Pulmonary artery endothelial cell (primary cell): Measurements from ENCODE around the gene CDH24. TPM values are rescaled to one million over a fixed set of nuclear protein-coding genes. Genes with fewer than 3 reads are reported as not detected.

Experiments used
- DNase-seq: peaks from one replicate; pipeline ENCODE4 v3.0.0-alpha.2; 2011; ENCODE audit warnings: low read depth, low spot score
- total RNA-seq: library from RNA; depleted of rRNA; stranded (reverse); fragments of >200 nt; gene quantifications from 2 replicates; pipeline ENCODE4 v1.2.3, GENCODE V29; 2014

CDH24 gene
- total RNA-seq, 1 donor from 2014 or later: 6.3 TPM

- DNase-seq: no peak
Observed at GRCh38 chr14:23091294-23092225, 34.2 kb upstream of the CDH24 start.

- no peak for DNase-seq
Observed at GRCh38 chr14:23090254-23090636, 32.9 kb upstream of the CDH24 start.

- DNase-seq: no peak
Observed at GRCh38 chr14:23089498-23090253, 32.4 kb upstream of the CDH24 start.

- DNase-seq: no peak
Observed at GRCh38 chr14:23086565-23086964, 29.2 kb upstream of the CDH24 start.

- DNase-seq: no peak
Observed at GRCh38 chr14:23085458-23085857, 28.1 kb upstream of the CDH24 start.

GRCh38 chr14:23080474-23080873, 23.2 kb upstream of the CDH24 start:
- DNase-seq: no peak

DNA sequence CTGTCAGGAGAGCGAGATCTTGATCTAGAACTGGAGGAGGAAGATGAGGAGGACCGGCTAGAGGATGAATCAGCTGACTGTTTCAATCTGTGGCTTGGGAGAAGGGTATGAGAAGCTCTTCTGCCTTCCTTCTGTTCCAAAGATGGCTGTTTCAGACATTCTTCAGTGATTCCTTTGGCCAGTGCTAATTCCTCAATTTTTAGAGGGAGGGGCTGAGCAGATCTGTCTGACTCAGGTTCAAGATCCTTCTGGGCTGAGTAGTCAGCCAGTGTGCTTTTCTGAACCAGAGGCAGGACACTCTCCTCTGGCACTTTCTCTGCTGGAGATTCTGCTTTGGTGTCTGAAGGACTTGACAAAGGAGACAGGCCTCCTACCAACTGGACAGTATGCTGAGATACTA, 22.4 kb upstream of the CDH24 start:
- DNase-seq: no peak

DNA sequence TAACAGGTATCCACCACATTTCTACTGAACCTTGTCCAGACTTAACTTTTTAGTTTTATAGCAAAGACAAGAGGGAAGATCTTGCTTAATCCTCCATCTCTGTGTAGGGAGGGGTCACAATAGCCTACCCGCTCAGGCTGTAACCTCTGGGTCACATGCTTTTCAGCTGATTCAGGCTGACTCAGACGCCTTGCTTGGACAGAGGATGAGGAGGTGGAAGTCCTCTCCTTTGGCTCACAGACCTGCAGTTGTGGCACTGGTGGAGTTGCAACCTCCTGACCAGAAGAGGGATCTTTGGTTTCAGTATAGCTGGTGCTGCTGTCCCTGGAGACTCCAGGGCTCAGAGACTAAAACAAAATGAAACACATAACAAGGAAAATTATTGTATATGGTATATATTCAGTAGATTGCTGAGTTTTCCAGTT, 21.4 kb upstream of the CDH24 start:
- peak; percentile 70 for DNase-seq

DNA sequence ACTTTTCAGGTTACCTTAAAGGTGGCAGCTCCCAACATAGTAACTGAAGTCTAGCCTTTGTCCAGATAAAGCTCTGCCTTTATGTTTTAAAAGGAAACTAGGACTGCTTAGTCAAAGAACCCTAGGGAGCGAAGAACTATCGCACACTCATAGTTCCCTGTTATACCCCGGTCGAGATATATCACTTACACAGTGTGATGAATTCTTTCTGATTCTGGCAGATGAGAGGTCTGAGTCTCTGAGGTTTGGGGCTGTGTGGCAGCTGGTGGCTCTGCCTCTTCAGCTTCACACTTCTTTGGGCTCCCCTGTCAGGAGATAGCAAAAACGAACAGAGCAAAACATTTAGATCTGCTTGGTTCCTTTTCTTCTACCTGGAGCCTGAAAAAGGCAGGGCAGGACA, 20.6 kb upstream of the CDH24 start:
- DNase-seq: no peak

DNA sequence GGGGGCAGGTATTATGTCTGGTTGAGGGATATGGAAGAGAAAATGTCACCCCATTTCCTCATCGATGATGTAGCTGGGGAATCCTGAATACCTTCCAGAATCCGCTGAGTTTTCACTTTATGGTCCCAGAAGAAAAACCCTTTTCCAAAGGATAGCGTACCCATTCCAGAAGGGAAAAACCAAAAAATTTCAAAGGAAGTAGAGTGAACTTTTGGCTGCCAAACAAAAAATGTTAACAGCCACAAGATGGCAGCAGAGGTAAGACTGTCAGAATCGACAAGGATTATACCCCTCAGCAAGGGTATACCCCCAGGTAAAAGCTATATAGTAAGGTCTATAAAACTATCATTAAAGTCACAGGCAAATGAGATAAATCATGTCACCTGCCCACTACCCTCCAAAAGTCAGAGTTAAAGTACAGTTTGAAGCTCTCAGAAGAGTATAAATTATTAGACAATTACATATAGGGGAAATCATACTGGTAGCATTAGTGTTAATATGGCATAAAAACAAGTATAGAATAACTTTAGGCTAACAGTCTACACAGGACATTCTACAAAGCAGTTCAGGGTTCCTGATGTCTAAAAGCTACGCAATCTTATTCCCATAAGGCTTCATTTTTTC, 19.6 kb upstream of the CDH24 start:
- DNase-seq: no peak

DNA sequence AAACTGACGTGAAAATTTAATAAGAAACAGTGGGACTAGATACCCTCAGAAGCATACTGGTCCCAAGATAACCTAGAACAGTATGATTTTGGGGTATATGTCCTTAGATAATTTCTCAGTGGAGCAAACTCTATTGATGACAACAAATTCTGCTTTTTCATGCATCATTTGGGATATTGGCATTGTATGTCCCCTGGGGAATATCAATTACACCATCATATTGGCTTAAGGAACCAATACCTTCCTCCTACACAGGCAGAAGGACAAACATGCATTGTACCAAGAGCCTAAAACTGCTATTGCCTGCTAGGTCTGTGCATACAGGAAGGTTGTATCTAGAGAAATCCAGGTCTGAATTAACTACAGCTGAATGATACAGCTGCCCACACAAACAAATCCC, 17.6 kb upstream of the CDH24 start:
- DNase-seq: no peak

DNA sequence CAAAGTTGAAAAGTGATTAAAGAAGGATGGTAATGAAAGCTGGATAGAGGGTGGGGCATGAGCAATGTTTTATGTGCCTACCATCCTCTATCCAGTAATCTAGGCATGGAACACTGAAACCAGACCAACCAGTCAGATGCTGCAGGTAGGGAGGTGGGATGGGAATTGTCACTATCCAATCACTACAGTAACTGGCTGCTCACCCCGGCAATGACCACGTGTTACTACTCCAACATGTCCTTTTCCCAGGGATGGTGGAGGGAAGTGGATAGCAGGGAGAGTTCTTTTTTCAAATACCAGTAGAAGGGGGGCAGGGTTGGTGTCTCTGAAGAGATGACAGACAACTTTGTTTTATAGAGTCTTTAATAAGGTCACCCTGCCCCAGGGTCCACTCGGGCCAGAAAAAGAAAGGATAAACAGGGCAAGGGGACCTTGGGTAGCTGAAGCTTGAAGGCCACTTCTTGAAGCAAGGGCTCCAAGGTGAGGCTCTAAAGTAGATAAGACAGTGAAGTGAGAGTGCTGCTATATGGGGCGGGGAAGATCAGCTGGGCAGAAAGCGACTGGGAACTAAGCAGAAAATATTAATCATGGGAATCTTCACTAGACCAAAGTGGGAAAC, 14.7 kb upstream of the CDH24 start:
- no peak for DNase-seq

DNA sequence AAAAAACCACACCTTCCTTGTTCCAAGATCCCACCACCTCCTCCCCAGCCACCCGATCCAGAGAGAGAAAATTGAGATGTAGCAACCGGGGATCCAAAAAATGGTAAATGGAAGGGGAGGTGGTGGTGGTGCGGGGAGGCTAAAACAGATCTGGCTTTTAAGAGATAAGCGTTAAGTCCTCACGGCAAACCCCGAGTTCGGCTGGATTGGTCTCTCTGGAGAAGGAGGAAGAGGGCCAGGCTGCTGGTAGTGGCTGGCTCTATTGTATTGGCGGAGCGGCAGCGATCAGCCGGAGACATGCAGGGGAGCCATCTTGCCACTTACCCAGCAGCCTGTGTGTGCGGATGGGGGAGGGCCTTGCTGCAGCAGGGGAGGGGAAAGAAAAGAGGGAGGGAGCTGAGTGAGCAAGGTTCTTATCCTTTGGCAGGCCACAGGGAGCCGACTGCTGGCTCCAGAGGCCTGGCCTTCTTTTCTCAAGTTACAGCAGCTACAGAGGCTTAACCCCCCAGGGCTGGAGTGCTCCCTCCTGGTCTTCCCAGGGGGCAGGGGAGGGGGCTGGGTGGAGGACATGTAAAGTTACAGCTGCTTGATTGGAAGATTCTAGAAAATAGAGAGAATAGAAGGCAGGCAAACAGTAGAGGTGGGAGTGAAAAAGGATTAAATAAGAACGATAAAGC, 14.1 kb upstream of the CDH24 start:
- peak; percentile 78 for DNase-seq

DNA sequence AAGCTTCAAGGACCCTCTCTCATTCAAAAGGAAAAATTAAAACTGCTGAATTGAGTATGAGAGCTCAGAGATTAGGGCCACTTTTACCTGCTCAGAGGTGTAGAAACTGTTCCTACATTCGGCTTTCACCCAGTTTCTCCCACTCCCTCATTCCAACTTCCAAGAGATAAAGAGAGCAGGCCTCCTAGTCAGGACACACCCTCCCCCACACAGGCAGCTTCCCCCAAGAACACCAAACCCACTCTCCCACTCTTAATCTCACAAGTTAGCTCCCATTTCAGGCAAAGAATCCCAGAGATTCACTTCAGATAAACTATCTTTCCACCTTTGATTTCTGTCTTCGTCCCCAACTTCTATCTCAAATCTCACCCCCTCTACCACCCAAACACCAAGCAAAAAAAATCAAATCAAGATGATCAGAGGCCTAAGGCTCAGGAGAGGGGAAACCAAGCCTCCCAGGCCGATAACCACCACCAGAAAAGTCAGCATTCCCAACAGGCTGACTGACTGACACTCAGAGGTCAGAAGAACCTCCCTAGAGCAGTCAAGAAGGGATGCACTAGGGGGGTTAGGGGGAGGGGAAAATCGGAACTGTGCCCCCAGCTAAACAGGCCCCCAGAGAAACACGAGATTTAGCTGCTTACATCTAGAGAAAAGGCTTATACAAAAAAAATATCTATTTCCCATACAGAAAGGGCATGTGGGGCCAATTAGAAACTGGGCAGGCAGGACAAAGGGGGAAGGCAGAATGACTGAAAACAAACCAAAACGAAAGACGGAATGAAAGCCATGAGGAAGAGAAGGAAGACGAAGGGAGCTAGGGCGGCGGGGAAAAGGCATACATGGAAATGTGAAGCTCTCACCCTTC, 13.2 kb upstream of the CDH24 start:
- no peak for DNase-seq

DNA sequence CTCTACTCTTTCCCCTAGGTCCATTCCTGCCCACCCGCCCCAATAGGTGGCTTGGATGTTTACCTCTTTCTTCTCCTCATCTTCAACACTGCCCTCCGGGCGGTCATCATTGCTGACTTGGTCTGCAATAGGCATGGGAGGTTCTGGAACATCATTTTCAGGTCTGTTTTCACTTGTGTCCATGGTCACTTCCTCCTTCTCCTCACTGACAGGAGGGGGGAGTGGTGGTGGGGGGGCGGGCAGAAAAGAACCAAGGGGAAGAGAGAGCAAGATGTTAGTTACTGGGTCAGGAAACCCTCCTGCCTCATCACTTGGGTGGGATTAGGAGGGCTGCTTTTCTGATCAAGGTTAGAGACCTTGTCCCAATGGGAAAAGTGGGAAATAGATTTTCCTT, 12.1 kb upstream of the CDH24 start:
- DNase-seq: no peak

GRCh38 chr14:23068789-23069412, 11.6 kb upstream of the CDH24 start:
- DNase-seq: peak; percentile 78

DNA sequence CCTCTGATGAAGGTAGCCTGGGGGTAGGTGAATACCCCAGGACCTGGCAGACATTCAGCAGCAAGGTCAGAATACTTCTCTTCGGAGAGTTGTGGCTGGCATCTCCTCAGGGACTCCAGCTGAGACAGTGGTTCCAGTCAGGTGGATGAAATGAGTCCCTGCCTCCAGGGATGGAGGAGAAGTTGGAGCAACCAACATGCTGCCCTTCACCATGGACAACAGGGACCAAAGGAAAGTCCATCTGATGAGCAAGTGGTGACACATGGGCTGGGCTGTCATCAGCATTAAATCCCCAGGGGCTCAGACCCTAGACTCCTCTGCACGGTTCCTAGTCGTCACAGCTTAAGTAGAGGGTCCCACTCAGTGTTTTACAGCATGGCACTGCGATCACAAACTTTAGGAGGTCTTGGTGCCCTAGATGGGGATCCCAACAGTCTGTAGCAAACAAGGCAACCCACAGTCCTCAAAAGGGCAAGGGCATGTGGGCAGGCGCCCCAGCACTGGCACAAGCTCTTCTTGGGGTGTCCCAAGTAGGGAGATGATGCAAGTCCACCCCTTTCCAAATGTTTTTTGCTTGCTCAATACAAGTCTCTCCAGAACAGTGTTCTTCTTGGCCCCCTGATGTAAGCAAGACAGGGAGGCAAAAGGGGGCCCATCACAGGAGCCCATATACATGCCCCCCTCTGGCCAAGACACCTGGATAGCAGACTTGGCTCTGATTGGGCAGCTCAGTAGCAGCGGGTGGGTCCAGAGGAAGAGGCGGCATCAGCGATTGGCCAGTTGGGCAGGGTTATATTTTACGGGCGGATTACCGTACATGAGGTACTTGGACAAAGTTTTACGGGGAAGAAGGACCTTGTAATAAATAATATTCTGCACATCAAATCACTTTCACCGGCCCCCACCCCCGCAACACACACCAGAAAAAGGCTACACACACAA, 10.8 kb upstream of the CDH24 start:
- DNase-seq: no peak
